Fibroblast of the conjunctiva (primary cell): ENCODE data around the gene LHB.

Experiments
- DNase-seq: peaks from one replicate; pipeline ENCODE4 v3.0.0-alpha.2; 2010; ENCODE audit warnings: low read depth

LHB gene

DNA sequence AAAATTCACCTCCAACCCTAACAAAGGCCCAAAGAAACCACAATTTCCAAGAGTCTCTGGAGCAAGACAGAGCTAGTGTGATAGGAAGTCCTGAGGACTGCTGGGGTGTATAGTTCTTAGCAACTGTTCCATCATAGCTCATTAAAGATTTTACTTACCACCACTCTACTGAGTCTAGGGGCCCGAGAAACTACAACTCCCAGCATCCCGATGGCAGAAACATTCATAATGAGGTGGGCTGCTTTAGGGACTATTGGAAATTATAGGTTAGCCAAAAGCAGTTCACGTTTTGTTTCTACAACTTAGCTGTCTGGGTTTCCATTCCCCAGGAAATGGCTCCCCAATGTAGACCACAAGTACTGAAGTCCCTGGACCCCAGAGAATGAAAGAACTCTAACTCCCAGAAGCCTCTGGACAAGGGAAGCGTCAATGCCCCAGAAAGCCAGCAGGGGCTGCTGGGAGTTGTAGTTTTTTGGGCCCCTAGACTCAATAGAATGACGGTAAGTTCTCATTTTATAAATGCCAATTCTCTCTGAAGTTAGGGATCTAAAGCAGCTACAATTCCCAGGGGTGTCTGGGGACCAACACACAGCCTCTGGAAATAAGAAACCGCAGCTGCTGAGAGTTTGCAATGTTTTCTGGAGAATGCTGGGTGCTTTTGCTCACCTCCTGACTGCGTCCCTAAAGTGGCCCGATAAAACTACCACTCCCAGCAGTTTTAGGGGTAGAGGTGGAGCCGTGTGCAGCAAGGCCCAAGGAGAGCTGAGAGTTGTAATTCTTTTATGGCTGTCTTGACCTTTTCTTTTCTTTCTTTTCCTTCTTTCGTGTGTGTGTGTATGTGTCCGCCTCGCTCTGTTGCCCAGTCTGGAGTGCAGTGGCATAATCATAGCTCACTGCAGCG lies 40.7 kb downstream of the LHB start:
- no peak for DNase-seq

DNA sequence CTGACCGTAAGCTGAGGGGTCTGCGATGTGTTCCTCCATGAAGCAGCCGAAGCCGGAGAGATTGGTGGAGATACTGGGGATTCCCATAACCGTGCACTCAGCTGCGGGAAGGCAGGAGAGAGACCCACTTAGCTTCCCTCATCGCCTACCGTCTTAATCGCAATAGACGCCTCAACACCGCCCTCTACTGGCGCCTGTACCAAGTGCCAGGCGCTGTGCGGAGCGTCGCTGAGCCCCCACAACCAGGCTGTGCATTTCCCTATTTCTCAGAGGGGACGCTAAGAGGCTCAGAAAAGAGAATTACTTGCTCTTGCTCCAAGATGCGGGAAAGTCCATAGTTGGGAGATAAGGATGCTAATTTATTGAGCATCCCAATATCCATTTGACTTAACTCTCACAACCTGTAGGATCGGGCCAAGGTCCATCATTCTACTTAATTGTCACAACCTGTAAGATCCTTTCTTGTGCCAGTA lies 45.9 kb downstream of the LHB start:
- DNase-seq: peak; percentile 69

DNA sequence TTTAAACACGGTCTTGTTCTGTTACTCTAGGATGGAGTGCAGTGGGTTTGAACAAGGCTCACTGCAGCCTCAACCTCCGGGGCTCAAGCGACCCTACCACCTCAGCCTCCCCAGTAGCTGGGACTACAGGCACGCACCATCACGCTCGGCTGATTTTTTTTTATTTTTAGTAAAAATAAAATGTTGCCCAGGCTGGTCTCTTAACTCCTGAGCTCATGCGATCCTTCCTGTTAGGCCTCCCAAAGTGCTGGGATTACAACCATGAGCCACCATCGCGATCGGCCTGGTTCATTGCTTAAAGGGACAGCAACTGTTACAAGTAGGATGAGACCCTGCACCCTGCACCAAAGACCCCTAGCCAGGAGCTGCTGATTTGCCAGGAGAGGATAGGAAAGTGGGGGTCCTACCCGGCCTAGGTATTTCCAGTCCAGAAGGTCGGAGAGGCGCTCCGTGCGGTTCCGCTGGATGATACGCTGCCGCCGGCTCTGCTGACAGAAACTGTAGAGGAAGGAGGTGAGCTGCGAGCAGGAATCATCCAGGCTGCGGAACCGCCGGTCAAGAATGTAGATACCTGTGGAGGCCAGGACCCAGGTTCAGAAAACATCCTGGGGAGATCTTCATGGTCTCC lies 46.6 kb downstream of the LHB start:
- DNase-seq: no peak

DNA sequence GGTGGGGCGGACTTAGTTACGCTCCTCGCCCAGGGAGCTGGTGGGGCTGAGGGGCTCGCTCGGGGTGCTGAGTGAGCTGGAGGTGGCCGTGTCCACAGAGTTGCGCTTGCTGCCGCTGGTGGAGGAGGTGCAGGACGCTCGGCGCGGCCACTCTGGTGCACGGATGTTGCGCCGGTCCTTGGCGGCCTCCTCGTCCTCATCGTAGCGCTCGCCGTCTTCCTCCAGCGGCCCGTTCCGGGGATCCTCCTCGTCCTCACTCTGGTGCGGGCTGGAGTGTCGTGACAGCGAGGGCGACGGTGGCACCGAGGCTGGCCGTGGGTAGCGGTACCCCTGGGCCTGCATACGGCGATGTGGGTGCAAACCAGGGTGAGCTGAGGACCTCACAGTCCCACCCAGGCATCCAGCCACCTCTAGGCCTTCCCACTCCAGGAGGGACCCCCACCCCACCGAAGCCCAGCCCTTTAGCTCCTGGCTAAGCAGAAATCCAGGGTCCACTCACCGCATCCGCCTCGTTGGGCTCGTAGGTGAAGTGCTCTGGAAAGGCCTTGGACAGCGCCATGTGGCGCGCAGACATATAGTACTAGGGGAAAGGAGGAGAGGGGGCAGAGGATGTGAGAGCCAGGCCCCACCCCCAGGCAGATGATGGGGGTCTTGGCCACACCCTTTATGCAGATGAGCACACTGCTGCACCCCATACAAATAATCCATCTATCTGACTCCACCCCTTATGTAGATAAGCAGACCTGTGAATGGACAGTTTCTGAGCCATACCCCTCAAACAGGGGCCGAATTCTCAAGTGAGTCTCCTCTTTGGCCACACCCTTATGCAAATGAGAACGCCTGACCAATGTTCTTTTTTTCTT lies 47.4 kb downstream of the LHB start:
- no peak for DNase-seq

DNA sequence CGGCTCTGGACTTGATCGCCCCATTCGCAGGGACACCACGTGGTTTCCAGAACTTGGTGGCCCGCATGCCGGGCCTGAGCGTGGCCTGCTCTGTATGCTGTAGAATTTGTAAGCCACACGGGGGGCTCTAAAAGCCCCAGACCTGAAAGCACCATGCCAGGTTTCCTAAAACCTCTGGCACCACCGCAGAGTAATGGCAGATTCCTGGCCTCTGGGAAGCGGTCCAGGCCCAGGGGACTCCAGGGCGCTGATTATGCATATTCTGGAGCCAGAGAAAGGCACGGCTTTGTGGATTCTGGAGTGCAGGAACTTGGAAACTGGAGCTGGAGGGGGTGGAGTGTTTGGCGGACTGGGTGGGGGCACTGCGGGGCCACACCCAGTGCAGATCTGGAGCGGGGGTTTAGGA lies 48.1 kb downstream of the LHB start:
- no peak for DNase-seq

DNA sequence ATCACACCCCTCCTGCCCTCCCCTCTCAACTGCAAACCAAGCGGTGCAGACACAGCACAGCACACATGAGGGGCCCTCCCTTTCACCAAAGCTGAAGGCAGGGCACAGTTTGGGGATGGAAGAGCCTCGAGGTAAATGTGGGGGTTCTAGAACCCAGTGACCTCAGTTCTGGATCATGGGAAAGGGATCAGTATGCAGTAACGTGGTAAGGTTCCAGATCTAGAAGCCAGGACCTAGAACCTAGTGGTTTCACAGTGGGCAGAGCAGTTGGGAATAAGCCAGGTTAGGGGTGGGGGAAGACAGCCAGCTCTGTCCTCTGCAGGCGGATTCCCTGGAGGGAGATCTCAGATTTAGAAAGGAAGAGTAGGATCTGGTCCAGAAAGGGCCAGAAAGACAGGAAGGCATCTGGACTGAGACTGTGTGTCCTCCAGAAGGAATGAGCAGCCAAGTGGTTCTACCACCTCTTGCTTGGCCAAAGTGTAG lies 48.7 kb downstream of the LHB start:
- no peak for DNase-seq

DNA sequence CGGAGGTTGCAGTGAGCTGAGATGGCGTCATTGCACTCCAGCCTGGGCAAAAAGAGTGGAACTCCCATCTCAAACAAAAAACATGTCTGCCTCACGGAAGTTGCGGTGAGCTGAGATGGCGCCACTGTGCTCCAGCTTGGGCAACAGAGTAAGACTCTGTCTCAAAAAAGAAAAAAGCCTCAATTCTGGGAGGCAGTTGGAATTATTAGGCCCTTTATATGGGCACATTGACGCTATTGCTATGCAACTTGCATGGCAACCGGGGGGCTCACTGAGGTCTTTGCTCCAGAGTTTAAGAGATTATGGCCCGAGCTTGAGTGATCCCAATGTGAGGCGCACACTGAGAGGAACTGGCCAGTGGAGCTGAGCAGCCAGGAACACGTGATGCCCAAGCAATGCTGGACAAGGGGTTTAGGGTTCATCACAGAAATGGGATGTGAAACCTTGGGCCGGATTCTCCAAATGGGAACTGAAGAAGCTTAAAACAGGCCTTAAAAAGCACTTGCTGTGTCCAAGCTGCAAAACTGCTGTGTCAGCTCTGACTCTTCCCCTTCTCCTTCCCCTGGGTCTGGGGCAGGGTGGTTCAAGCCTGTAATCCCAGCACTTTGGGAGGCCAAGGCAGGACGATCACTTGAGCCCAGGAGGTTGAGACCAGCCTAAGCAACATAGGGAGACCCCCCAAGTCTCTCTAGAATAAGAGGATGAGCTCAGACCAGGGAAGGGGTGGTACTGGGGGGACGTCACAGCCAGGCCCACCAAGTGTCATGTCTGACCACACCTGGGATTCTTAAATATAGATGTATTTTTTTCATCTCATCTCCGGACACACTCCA lies 49.3 kb downstream of the LHB start:
- peak; percentile 60 for DNase-seq

DNA sequence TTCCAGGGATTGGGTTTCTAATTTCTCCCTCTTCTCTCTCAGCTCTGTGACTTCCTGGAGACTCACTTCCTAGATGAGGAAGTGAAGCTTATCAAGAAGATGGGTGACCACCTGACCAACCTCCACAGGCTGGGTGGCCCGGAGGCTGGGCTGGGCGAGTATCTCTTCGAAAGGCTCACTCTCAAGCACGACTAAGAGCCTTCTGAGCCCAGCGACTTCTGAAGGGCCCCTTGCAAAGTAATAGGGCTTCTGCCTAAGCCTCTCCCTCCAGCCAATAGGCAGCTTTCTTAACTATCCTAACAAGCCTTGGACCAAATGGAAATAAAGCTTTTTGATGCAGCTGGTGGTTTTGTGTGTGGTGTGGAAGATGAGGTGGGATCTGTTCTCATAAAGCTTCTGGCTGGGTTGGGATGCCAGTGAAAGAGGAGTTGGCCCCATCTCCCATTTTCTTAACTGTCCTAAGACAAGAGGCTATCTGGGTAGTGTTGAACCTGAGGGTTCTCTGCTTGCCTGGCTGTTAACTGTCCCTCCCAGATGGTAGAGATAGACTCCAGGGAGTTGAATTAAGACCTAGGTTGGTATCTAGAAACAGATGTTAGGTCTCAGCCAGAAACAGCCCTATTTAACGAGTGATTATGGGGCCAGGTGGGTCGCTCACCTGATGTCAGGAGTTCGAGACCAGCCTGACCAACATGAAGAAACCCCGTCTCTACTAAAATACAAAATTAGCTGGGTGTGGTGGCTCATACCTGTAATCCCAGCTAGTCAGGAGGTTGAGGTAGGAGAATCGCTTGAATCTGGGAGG lies 50.1 kb downstream of the LHB start:
- no peak for DNase-seq
